DMS53 (cell line): Measurements from ENCODE around the gene ECEL1.

ENCODE experiments used
- DNase-seq: peaks from one replicate; lab custom pipeline; 2025; lab: John Stamatoyannopoulos, UW

Gene ECEL1

GRCh38 chr2:232498452-232498851 lies 10.8 kb upstream of the ECEL1 start:
- DNase-seq, result no peak

- DNase-seq, result no peak
Measured at GRCh38 chr2:232497348-232497747, 9.7 kb upstream of the ECEL1 start.

- DNase-seq, result no peak
Measured at GRCh38 chr2:232496501-232497270, 9.1 kb upstream of the ECEL1 start.

DNA sequence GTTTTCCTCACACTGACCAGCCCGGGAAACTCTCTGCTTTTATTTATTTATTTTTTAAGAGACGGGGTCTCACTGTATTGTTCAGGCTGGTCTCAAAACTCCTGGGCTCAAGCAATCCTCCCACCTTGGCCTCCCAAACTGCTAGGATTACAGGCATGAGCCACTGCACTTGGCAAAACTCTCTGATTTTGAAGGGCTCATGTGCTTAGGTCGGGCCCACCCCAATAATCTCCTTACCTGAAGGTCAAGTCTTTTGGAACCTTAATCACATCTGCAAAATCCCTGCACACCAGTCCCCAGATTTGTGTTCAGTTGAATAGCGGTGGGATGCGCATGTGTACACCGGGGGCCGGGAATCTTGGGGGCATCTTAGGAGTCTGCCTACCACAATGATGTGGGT lies 7.7 kb upstream of the ECEL1 start:
- DNase-seq, result no peak

- no peak for DNase-seq
Measured at GRCh38 chr2:232494542-232494941, 6.9 kb upstream of the ECEL1 start.

- no peak for DNase-seq
Measured at GRCh38 chr2:232493701-232494474, 6.3 kb upstream of the ECEL1 start.

DNA sequence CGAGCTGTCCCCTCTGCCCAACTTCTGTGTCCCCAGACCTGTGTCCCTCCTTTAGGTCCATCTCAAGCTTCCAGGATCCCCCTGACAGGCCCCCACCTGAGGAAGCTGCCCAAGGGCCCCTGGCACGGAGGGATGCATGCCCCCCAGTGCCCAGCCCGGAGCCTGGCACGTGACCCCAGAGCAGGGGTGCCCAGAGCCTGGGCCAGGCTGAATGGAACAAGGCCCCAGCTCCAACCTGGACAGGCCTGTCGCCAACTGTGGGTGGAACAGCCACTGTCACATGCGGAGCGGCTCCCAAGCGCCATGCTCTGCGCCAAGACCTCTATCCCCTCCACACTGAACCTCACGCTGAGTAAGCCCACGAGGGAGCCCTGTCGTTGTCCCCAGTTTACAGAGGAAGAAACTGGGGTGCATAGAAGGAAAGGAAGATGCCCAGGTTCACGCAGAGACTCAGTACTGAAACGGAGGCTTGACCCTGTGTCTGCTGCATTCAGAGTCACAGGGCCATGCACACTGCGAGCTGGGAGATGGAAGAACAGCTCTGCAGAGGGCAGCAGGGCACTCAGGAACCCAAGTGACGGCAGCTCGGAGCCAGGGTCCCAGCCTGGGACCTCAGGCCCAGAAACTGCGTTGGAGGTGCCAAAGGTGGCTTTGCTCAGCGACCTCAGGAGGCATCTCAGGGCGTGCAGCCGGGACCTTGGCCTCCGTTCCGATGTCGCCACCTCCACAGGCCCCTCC lies 5.5 kb upstream of the ECEL1 start:
- DNase-seq, result no peak

- no peak for DNase-seq
Measured at GRCh38 chr2:232492236-232492848, 4.7 kb upstream of the ECEL1 start.

- DNase-seq, result peak; percentile 18
Measured at GRCh38 chr2:232491139-232491780, 3.6 kb upstream of the ECEL1 start.

DNA sequence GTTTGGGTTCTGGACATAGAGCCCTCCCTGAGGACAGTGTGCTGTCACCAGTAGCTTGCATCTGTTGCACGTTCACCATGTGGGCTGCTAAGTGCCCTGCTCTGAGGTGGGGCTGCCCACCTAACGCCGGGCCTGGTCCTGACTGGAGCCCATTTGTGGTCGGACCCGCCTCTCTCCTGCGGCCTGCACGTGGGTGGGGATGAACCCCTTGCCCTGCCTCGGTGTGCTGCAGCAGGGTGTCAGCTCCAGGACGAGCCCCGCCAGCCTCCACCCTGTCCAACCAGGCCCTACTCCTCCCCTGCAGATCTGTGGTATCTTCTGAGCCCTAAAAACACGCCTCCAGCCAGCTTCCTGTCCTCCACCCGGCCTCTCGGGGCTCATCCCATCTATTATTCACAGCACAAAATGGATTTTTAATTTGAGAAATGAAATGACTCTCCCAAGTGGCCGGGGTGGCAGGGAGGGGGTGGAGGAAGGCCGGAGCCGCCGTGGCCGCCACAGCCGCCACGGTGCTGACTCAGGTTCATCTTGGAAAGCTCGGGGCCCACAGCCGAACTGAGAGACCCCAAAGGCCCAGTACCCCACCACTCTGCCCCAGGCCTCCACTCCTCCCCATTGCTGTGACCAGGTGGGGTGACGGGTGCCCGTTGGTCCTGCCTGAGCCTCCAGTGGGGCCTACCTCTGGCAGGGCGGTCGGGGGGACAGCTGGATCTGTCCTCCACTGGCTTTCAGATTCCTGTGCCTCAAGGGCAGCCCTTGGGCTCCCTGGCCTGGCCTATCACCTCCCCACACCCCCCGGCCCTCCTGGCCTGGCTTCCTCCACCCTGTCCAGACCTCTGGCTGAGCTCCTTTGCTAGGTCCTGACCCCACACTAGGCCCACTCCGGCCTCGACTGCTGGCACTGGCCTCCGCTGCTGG lies 2.8 kb upstream of the ECEL1 start:
- DNase-seq, result no peak

DNA sequence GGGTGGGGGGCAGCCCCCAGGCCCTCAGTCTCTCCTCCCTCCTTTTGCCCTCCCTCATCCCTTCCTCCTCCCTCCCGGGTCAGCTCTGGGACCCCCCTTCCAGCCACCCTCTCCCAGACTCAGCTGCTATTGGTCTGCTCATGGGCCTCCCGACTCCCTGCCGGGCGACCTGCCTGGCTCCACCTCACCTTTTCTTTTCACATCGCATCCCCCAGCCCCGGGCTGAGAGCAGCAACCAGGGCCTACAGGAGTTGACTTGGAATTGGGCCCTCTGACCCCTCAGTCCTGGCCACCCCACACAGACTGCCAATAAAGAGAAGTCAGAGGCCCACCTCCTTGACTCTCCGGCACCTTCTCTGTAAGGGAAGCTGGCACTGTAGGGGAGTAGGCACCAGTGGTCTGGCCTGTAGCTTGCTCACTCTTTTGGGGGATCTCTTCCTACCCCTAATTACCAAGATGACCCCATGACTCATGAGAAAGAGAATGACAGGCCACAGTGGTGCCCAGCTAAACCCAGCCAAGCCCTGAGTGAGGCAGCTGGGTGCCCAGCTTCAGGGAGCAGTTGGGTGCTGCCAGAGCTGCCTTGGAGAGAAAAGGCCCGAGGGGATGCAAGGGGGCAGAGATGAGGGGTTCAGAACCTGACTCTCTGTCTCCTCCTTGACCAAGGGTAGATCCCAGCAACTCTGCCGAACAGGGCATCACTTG lies 2.0 kb upstream of the ECEL1 start:
- no peak for DNase-seq

GRCh38 chr2:232488721-232489300 lies 1.2 kb upstream of the ECEL1 start:
- no peak for DNase-seq

GRCh38 chr2:232488097-232488711 lies 570 bp upstream of the ECEL1 start:
- DNase-seq, result peak; percentile 27

- peak; percentile 27 for DNase-seq
Measured at GRCh38 chr2:232486558-232487384, 863 bp downstream of the ECEL1 start.

DNA sequence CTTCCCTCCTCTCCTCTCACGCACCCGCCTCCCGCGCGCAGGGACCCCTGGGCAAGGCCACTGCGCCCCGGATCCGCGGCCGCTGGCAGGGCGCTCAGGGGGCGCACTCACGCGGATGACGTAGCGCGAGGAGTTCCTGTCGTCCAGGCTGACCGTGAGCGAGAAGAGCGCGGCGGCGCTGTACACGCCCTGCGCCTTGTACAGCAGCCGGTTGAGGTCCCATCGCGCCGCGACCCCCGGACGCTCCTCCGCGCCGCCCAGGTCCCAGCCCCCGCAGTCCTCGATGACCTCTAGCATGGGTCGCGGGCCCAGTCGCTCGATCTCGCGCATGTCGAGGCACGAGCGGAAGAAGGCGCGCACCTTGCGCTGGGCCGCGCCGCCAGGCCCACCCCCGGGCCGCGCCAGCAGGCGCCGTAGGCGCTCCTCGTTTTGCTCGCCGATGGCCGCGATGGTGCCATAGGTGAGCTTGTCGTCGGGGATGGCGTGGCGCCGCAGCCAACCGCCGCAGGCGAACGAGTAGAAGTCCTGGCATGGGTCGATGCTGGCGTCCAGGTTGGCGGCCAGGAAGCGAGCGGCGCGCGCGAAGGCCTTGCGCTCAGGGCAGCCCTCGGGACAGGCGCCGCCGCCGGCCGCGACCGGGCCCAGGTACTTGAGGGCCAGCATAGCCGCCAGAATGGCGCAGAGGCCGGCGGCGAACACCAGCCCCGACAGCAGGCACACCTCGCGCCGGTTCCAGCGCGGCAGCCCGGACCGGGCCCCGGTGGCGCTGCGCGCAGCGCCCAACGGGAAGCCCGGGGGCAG lies 1.7 kb downstream of the ECEL1 start:
- no peak for DNase-seq

GRCh38 chr2:232485348-232485756 lies 2.3 kb downstream of the ECEL1 start:
- DNase-seq, result no peak

- no peak for DNase-seq
Measured at GRCh38 chr2:232484628-232485347, 2.8 kb downstream of the ECEL1 start.
